HFFc6 (cell line): ENCODE results near the gene GABRB1. TPM values are rescaled to one million over a fixed set of nuclear protein-coding genes. Genes with fewer than 3 reads are reported as not detected.

Experiments used
- DNase-seq: peaks from one replicate; pipeline ENCODE4 v3.0.0-alpha.2; 2018
- H3K27ac Mint-ChIP-seq: 2 replicates; pipeline ENCODE4 v1.8.0; 2020; ENCODE audit warnings: mild to moderate bottlenecking, mixed read lengths
- H3K27me3 Mint-ChIP-seq: 2 replicates; pipeline ENCODE4 v1.8.0; 2021; ENCODE audit warnings: mild to moderate bottlenecking, moderate library complexity, mixed read lengths; ENCODE audit not compliant: insufficient read depth
- H3K36me3 Mint-ChIP-seq: 2 replicates; pipeline ENCODE4 v1.8.0; 2021; ENCODE audit warnings: low read depth, mixed read lengths
- H3K4me1 Mint-ChIP-seq: 2 replicates; pipeline ENCODE4 v1.8.0; 2020; ENCODE audit warnings: low read depth, mixed read lengths
- H3K4me3 Mint-ChIP-seq: 2 replicates; pipeline ENCODE4 v1.8.0; 2020; ENCODE audit warnings: mild to moderate bottlenecking, moderate library complexity, mixed read lengths
- H3K9me3 Mint-ChIP-seq: 2 replicates; pipeline ENCODE4 v1.8.0; 2020; ENCODE audit warnings: mild to moderate bottlenecking, mixed read lengths
- total RNA-seq, 6 experiments: library from RNA; stranded (reverse); fragmentation: NEBNext Ultra II Directional; extraction: Animal tissue kit (Norgen Biotek cat#: 25700); gene quantifications; 2 replicates in 1 of 6; 3 replicates in 5 of 6; pipeline ENCODE4 v1.2.3, GENCODE V29; 2021
- TF ChIP-seq, protein P1 (sequence below): fragments of 200-600 bp; sonication (generic); IDR thresholded peaks from 2 replicates; pipeline ENCODE4 v1.5.0; 2021; ENCODE audit warnings: antibody characterized with exemption, mild to moderate bottlenecking

Gene GABRB1
- total RNA-seq, 6 experiments from 2014 or later = not detected

DNA sequence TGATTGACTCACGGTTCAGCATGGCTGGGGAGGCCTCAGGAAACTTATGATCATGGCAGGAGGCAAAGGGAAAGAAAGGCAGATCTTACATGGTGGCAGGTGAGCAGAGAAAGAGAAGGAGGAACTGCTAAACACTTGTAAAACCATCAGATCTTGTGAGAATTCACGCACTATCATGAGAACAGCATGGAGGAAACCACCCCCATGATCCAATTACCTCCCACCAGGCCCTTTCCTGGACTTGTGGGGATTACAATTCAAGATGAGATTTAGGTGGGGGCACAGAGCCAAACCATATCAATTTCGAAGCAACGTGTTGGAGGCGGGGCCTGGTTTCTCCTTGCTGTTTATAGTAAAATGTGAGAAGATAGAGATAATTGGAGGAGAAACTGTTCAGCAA is 167.4 kb downstream of the GABRB1 start:
- H3K9me3 Mint-ChIP-seq = no peaks in the 10 kb centered on the region
- DNase-seq = no peak
- peaks cover 2% of the 10 kb centered on the region for H3K27me3 Mint-ChIP-seq
- TF ChIP-seq, protein P1, sequence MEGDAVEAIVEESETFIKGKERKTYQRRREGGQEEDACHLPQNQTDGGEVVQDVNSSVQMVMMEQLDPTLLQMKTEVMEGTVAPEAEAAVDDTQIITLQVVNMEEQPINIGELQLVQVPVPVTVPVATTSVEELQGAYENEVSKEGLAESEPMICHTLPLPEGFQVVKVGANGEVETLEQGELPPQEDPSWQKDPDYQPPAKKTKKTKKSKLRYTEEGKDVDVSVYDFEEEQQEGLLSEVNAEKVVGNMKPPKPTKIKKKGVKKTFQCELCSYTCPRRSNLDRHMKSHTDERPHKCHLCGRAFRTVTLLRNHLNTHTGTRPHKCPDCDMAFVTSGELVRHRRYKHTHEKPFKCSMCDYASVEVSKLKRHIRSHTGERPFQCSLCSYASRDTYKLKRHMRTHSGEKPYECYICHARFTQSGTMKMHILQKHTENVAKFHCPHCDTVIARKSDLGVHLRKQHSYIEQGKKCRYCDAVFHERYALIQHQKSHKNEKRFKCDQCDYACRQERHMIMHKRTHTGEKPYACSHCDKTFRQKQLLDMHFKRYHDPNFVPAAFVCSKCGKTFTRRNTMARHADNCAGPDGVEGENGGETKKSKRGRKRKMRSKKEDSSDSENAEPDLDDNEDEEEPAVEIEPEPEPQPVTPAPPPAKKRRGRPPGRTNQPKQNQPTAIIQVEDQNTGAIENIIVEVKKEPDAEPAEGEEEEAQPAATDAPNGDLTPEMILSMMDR = no peak
- peaks cover 7% of the 10 kb centered on the region; the same call in 1 of the 2 replicates for H3K4me1 Mint-ChIP-seq
- H3K36me3 Mint-ChIP-seq = no peaks in the 10 kb centered on the region
- no peak overlapping the region for H3K27ac Mint-ChIP-seq
- no peak overlapping the region for H3K4me3 Mint-ChIP-seq

DNA sequence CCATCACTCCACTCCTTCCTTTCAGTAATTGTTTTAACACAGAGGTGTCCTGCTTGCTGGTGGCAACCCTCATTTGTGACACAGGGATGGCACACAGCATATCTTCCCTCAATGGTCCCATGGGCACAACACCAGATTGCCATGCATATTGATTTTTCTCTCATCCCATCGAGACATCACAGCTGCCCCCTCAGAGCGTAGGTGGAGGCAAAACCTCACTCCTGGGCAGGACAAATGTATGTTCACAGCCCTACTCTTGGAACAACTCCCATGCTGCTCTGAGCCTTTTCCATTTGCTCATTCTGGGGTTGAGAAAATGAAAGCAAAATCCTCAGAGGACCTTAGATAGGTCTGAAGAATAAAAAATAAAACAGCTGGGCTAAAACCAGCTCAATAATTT is 172.2 kb downstream of the GABRB1 start:
- Mint-ChIP-seq H3K36me3 (no peaks in the 10 kb centered on the region), H3K27me3 (peaks cover 2% of the 10 kb centered on the region), H3K4me1 (peaks cover 16% of the 10 kb centered on the region; the same call in 1 of the 2 replicates), H3K27ac (no peak overlapping the region), H3K9me3 (no peaks in the 10 kb centered on the region), H3K4me3 (peak overlapping the region; percentile 48; the same call in 1 of the 2 replicates)
- DNase-seq = no peak
- TF ChIP-seq, protein P1 = no peak

DNA sequence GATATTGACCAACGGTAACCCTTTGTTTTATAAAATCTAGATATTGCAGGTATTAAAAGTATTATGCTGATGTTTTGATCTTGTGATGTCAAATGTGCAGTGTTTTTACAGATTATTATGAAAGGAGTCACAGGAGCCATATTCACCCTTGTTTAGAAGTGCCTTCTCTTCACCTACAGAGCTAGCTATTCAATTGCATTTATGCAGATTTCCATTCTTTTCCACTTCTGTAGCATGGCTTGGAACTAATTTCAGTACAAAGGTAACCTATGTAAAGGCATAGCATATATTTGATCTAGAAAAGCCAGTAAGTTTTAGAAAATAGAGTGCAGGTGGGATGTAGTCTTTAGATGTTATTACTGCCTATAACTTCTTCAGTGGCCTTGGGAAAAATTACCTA is 176.2 kb downstream of the GABRB1 start:
- no peaks in the 10 kb centered on the region for H3K36me3 Mint-ChIP-seq
- no peaks in the 10 kb centered on the region for H3K27me3 Mint-ChIP-seq
- TF ChIP-seq, protein P1 = no peak
- no peak for DNase-seq
- H3K4me3 Mint-ChIP-seq = no peak overlapping the region
- no peaks in the 10 kb centered on the region for H3K9me3 Mint-ChIP-seq
- peaks cover 51% of the 10 kb centered on the region for H3K4me1 Mint-ChIP-seq
- H3K27ac Mint-ChIP-seq = no peak overlapping the region

DNA sequence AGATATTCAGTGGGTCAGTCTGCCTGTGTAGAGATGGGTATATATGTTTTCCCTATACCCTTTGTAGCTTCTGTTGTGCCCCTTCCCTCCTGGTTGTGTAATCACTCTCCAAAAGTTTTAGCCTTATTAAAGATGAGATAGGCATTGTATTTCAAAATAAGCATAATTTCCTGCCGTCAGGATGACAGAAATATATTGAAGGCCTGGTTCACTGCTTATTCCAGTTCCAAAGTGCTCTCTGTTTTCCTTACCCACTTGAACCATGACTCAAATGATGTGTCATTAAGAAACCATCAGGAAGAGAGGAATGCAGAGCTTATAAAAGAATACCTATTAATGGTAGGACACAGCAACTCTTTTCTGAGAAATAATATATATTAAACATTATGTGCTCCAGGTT is 178.5 kb downstream of the GABRB1 start:
- H3K27me3 Mint-ChIP-seq = no peaks in the 10 kb centered on the region
- H3K36me3 Mint-ChIP-seq = no peaks in the 10 kb centered on the region
- DNase-seq = peak; percentile 70
- H3K9me3 Mint-ChIP-seq = no peaks in the 10 kb centered on the region
- H3K4me3 Mint-ChIP-seq = no peak overlapping the region; the same call in 1 of the 2 replicates
- TF ChIP-seq, protein P1 = no peak
- H3K27ac Mint-ChIP-seq = peak overlapping the region; percentile 74
- H3K4me1 Mint-ChIP-seq = peaks cover 63% of the 10 kb centered on the region

DNA sequence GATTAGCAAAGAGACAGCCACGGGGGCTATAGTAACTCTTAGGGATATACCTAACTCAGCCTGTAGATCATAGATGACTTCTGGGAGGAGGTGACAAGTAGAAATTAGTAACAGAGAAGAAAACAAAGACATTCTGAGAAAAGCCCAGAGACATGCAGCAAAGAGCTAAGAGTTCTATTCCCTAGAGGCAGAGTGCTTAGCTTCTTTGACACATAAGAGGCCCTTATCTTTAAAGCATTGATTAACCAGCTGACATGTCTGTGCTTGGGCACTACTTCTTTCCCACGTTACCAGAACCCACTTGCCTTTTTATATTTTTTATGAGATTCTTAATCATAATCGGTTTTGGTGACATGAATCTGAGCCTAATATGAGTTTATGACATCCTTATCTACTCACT is 179.5 kb downstream of the GABRB1 start:
- no peak overlapping the region; the same call in 1 of the 2 replicates for H3K27ac Mint-ChIP-seq
- H3K4me1 Mint-ChIP-seq = peaks cover 70% of the 10 kb centered on the region
- H3K27me3 Mint-ChIP-seq = no peaks in the 10 kb centered on the region
- no peak overlapping the region for H3K4me3 Mint-ChIP-seq
- no peaks in the 10 kb centered on the region for H3K9me3 Mint-ChIP-seq
- DNase-seq = no peak
- TF ChIP-seq, protein P1 = no peak
- H3K36me3 Mint-ChIP-seq = no peaks in the 10 kb centered on the region

DNA sequence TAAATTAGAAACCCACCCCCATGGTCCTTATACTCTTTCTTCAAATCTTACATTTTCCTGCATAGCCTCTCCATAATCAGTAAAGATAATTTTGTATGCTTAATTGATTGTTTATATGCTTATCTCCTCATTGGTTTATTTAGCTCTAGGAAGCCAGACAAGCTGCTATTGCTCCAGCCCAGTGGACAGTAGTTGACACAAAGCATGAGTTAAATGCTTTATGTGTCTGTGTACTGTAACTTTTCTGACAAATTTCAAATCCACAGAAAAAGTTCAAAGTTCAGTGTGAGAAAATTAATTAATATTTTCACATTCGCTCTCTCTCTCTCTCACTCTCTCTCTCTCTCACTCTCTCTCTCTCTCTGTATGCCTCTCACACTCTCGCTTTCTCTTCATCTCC is 181.7 kb downstream of the GABRB1 start:
- TF ChIP-seq, protein P1 = no peak
- Mint-ChIP-seq H3K27me3 (no peaks in the 10 kb centered on the region), H3K36me3 (no peaks in the 10 kb centered on the region), H3K4me1 (peaks cover 67% of the 10 kb centered on the region), H3K4me3 (peak overlapping the region; percentile 58; the same call in 1 of the 2 replicates), H3K9me3 (no peaks in the 10 kb centered on the region), H3K27ac (peak overlapping the region; percentile 55)
- no peak for DNase-seq
